ENCODE data around the gene DCC. TPM values are rescaled to one million over a fixed set of nuclear protein-coding genes. Genes with fewer than 3 reads are reported as not detected.

Gene DCC
- polyA plus RNA-seq, 1 donor (not counting 4 experiments of a cell fraction or from before 2014, with no cell fraction given) = not detected

DNA sequence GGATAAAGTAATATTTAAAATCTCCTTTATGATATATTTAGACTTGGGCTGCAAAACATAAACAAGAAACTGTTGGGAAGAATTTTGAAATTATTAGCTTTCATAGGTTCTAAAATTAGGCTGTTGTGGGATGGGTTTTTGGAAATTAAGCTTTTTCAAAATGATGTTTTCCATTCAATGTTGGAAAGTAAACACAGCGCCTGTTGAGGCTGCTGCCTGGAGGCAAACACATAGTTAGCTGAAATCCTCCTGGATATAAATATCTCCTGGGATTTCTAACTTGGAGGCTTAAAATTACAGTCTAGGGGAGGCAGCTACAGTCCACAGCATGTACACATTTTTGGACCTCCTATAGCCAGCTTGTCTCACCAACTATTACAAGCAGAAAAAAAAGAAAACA, 197.3 kb downstream of the DCC start:
- H3K27ac ChIP-seq (ENCODE audit: control insufficient read depth, insufficient read depth, low read length) = no peak overlapping the region
- FAIRE-seq = no peak
- no peaks in the 10 kb centered on the region for H3K36me3 ChIP-seq (ENCODE audit: control insufficient read depth in 2 of 2, extremely low read depth in 1 of 2, insufficient read depth in 2 of 2, low read length in 2 of 2)
- no peaks in the 10 kb centered on the region for H3K9me1 ChIP-seq (ENCODE audit: control insufficient read depth, extremely low read depth, insufficient read depth, low read length)
- H3K4me1 ChIP-seq (ENCODE audit: control insufficient read depth, extremely low read depth, insufficient read depth, low read length) = no peaks in the 10 kb centered on the region
- H2AFZ ChIP-seq (ENCODE audit: control insufficient read depth, low read length) = no peak overlapping the region
- TF ChIP-seq, protein P1, sequence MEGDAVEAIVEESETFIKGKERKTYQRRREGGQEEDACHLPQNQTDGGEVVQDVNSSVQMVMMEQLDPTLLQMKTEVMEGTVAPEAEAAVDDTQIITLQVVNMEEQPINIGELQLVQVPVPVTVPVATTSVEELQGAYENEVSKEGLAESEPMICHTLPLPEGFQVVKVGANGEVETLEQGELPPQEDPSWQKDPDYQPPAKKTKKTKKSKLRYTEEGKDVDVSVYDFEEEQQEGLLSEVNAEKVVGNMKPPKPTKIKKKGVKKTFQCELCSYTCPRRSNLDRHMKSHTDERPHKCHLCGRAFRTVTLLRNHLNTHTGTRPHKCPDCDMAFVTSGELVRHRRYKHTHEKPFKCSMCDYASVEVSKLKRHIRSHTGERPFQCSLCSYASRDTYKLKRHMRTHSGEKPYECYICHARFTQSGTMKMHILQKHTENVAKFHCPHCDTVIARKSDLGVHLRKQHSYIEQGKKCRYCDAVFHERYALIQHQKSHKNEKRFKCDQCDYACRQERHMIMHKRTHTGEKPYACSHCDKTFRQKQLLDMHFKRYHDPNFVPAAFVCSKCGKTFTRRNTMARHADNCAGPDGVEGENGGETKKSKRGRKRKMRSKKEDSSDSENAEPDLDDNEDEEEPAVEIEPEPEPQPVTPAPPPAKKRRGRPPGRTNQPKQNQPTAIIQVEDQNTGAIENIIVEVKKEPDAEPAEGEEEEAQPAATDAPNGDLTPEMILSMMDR (optimal IDR thresholded peaks at IDR 0.05 in 1 of 3, IDR thresholded peaks at IDR 0.05 in 1 of 3, conservative IDR thresholded peaks at IDR 0.05 in 1 of 3; ENCODE audit: extremely low read depth in 1 of 3, insufficient read depth in 2 of 3, low read length in 3 of 3) = no peak
- TF ChIP-seq EZH2 (IDR thresholded peaks at IDR 0.05; ENCODE audit: low read length) = no peak
- no peaks in the 10 kb centered on the region for H4K20me1 ChIP-seq (ENCODE audit: control insufficient read depth, extremely low read depth, insufficient read depth, low read length)
- no peak overlapping the region for H3K9ac ChIP-seq (ENCODE audit: control insufficient read depth, extremely low read depth, insufficient read depth, low read length)
- H3K4me3 ChIP-seq (ENCODE audit: control insufficient read depth in 2 of 3, extremely low read depth in 1 of 3, insufficient read depth in 2 of 3, low read depth in 1 of 3, low read length in 3 of 3) = no peak overlapping the region
- no peak overlapping the region for H3K4me2 ChIP-seq (ENCODE audit: control insufficient read depth, extremely low read depth, insufficient read depth, low read depth, low read length)
- H3K27me3 ChIP-seq (ENCODE audit: control insufficient read depth, extremely low read depth, insufficient read depth, low read length) = no peaks in the 10 kb centered on the region
- H3K79me2 ChIP-seq (ENCODE audit: control insufficient read depth, insufficient read depth, low read length) = no peaks in the 10 kb centered on the region
- no peaks in the 10 kb centered on the region for H3K9me3 ChIP-seq (ENCODE audit: control insufficient read depth, low read depth, low read length)
- dilution Hi-C loops (cut with MboI; ENCODE audit: extremely low pct_ligation_motif_present, low sequenced_read_pairs) = loop anchor here (5.0 kb wide), 1 partner anchor 50 kb away; no protein-coding TSS in a partner anchor
- no peak for DNase-seq (ENCODE audit: low read depth, low spot score)

DNA sequence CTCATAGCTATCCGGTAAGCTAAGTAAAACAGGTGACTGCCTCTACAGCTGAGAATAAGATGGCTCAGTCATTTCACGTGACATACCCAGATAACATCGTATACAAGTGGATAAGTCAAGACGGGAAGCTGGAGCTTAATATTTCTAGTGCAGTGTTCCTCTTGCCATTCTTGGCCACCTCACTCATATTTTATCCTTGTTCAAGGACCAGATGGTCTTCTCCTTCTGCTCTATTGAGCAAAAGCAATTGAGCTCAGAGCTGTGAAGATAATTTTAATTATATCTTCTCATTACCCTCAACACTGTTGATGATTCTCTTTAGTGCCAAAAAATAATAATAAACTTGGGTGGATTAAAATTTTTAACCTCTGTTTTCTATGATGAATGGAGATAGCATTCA, 201.1 kb downstream of the DCC start:
- Histone ChIP-seq H3K4me3 (ENCODE audit: control insufficient read depth in 2 of 3, extremely low read depth in 1 of 3, insufficient read depth in 2 of 3, low read depth in 1 of 3, low read length in 3 of 3) (no peak overlapping the region), H3K4me2 (ENCODE audit: control insufficient read depth, extremely low read depth, insufficient read depth, low read depth, low read length) (no peak overlapping the region), H3K9ac (ENCODE audit: control insufficient read depth, extremely low read depth, insufficient read depth, low read length) (no peak overlapping the region), H3K4me1 (ENCODE audit: control insufficient read depth, extremely low read depth, insufficient read depth, low read length) (no peaks in the 10 kb centered on the region), H4K20me1 (ENCODE audit: control insufficient read depth, extremely low read depth, insufficient read depth, low read length) (no peaks in the 10 kb centered on the region), H3K27me3 (ENCODE audit: control insufficient read depth, extremely low read depth, insufficient read depth, low read length) (no peaks in the 10 kb centered on the region), H3K27ac (ENCODE audit: control insufficient read depth, insufficient read depth, low read length) (no peak overlapping the region), H2AFZ (ENCODE audit: control insufficient read depth, low read length) (no peak overlapping the region), H3K9me1 (ENCODE audit: control insufficient read depth, extremely low read depth, insufficient read depth, low read length) (no peaks in the 10 kb centered on the region), H3K9me3 (ENCODE audit: control insufficient read depth, low read depth, low read length) (no peaks in the 10 kb centered on the region), H3K79me2 (ENCODE audit: control insufficient read depth, insufficient read depth, low read length) (no peaks in the 10 kb centered on the region), H3K36me3 (ENCODE audit: control insufficient read depth in 2 of 2, extremely low read depth in 1 of 2, insufficient read depth in 2 of 2, low read length in 2 of 2) (no peaks in the 10 kb centered on the region)
- DNase-seq (ENCODE audit: low read depth, low spot score) (no peak), FAIRE-seq (no peak)
- dilution Hi-C loops (cut with MboI; ENCODE audit: extremely low pct_ligation_motif_present, low sequenced_read_pairs) = no loop called here
- no peak for TF ChIP-seq EZH2 (IDR thresholded peaks at IDR 0.05; ENCODE audit: low read length)
- TF ChIP-seq, protein P1 (optimal IDR thresholded peaks at IDR 0.05 in 1 of 3, IDR thresholded peaks at IDR 0.05 in 1 of 3, conservative IDR thresholded peaks at IDR 0.05 in 1 of 3; ENCODE audit: extremely low read depth in 1 of 3, insufficient read depth in 2 of 3, low read length in 3 of 3) = no peak

Data from keratinocyte (primary cell).